HEK293 (cell line): Measurements from ENCODE around the gene PYHIN1.
"Not testable (repeated sequence)": the region's sequence is repeated elsewhere in the genome, so short reads cannot be mapped to it uniquely, and the experiment has no call there.

ENCODE experiments used
- CTCF ChIA-PET: fragments of 350-600 bp; formaldehyde crosslinking; extraction: SDS; loops from one replicate; lab custom pipeline; 2021; ENCODE audit warnings: antibody characterized with exemption; lab: Yijun Ruan, JAX
- POLR2A ChIA-PET: fragments of 300-600 bp; formaldehyde crosslinking; extraction: SDS; loops from one replicate; lab custom pipeline; 2020; ENCODE audit warnings: antibody characterized with exemption, inconsistent platforms; lab: Yijun Ruan, JAX
- H3K27ac ChIP-seq: fragments of 200-500 bp; sonication (Bioruptor generic); 2 replicates; pipeline ENCODE4 v1.5.1; 2014; ENCODE audit warnings: low read depth, low read length, control low read depth, inconsistent platforms; ENCODE audit errors: extremely low read depth
- H3K36me3 ChIP-seq, 2 experiments: fragments of 200-500 bp in 1 of 2; sonication (Bioruptor generic) in 1 of 2; 1 replicate in 1 of 2; 2 replicates in 1 of 2; pipeline ENCODE4 v1.5.1; 2014 to 2017; ENCODE audit warnings: inconsistent platforms in 2 of 2, low read length in 2 of 2; ENCODE audit not compliant: control insufficient read depth in 2 of 2, insufficient read depth in 1 of 2
- H3K4me1 ChIP-seq: fragments of 200-500 bp; sonication (Bioruptor generic); 2 replicates; pipeline ENCODE4 v1.5.1; 2014; ENCODE audit warnings: mild to moderate bottlenecking, low read length, inconsistent platforms; ENCODE audit not compliant: control insufficient read depth, insufficient read depth
- H3K4me3 ChIP-seq: 2 replicates; pipeline ENCODE4 v1.5.1; 2011; ENCODE audit warnings: low read depth, mild to moderate bottlenecking, control low read depth, low read length, moderate library complexity
- H3K9me3 ChIP-seq: fragments of 200-500 bp; sonication (Bioruptor generic); 2 replicates; pipeline ENCODE4 v1.5.1; 2014; ENCODE audit warnings: low read depth, low read length, inconsistent platforms; ENCODE audit not compliant: control insufficient read depth, insufficient read depth
- RBAK ChIP-seq: fragments of 450-650 bp; formaldehyde crosslinking; IDR thresholded peaks from 2 replicates; pipeline ENCODE4 v1.5.1; 2016; ENCODE audit warnings: missing biosample characterization, missing genetic modification characterization
- ZBTB8A ChIP-seq: fragments of 450-650 bp; formaldehyde crosslinking; IDR thresholded peaks from 2 replicates; pipeline ENCODE4 v1.5.1; 2016; ENCODE audit warnings: missing biosample characterization, missing genetic modification characterization
- ZEB2 ChIP-seq: fragments of 450-650 bp; formaldehyde crosslinking; IDR thresholded peaks from 2 replicates; pipeline ENCODE4 v1.5.1; 2016; ENCODE audit warnings: missing biosample characterization, missing genetic modification characterization
- ZNF114 ChIP-seq: fragments of 450-650 bp; formaldehyde crosslinking; IDR thresholded peaks from 2 replicates; pipeline ENCODE4 v1.5.0; 2017; ENCODE audit warnings: missing biosample characterization, missing genetic modification characterization
- ZNF138 ChIP-seq: fragments of 450-650 bp; formaldehyde crosslinking; IDR thresholded peaks from 2 replicates; pipeline ENCODE4 v1.5.1; 2016; ENCODE audit warnings: missing biosample characterization, missing genetic modification characterization, borderline replicate concordance
- ZNF19 ChIP-seq: fragments of 450-650 bp; formaldehyde crosslinking; IDR thresholded peaks from 2 replicates; pipeline ENCODE4; 2016; ENCODE audit warnings: missing biosample characterization, missing genetic modification characterization, low read depth
- ZNF223 ChIP-seq: fragments of 450-650 bp; formaldehyde crosslinking; IDR thresholded peaks from 2 replicates; pipeline ENCODE4 v1.5.1; 2016; ENCODE audit warnings: missing biosample characterization, missing genetic modification characterization
- ZNF311 ChIP-seq: fragments of 450-650 bp; formaldehyde crosslinking; IDR thresholded peaks from 2 replicates; pipeline ENCODE4 v1.5.1; 2017; ENCODE audit warnings: missing biosample characterization, missing genetic modification characterization, borderline replicate concordance
- ZNF391 ChIP-seq: fragments of 450-650 bp; formaldehyde crosslinking; IDR thresholded peaks from 2 replicates; pipeline ENCODE4 v1.5.1; 2016; ENCODE audit warnings: low read depth, missing biosample characterization, missing genetic modification characterization, borderline replicate concordance
- ZNF548 ChIP-seq: fragments of 450-650 bp; formaldehyde crosslinking; IDR thresholded peaks from 2 replicates; pipeline ENCODE4 v1.5.1; 2016; ENCODE audit warnings: missing biosample characterization, missing genetic modification characterization
- ZNF571 ChIP-seq: fragments of 450-650 bp; formaldehyde crosslinking; IDR thresholded peaks from 2 replicates; pipeline ENCODE4 v1.5.0; 2017; ENCODE audit warnings: missing biosample characterization, missing genetic modification characterization
- ZNF624 ChIP-seq: fragments of 450-650 bp; formaldehyde crosslinking; IDR thresholded peaks from 2 replicates; pipeline ENCODE4 v1.5.1; 2017; ENCODE audit warnings: missing biosample characterization, missing genetic modification characterization
- ZXDB ChIP-seq: fragments of 450-650 bp; formaldehyde crosslinking; IDR thresholded peaks from 2 replicates; pipeline ENCODE4 v1.5.1; 2016; ENCODE audit warnings: missing biosample characterization, missing genetic modification characterization
- TF ChIP-seq, protein P1 (sequence below): fragments of 450-650 bp; formaldehyde crosslinking; IDR thresholded peaks from 2 replicates; pipeline ENCODE4 v1.5.1; 2016; ENCODE audit warnings: missing biosample characterization, missing genetic modification characterization, low read depth
- TF ChIP-seq, protein P2 (sequence below): fragments of 450-650 bp; IDR thresholded peaks from 2 replicates; pipeline ENCODE4 v1.5.1; 2018; ENCODE audit warnings: missing biosample characterization, mild to moderate bottlenecking, missing genetic modification characterization
- TF ChIP-seq, protein P3 (sequence below): fragments of 450-650 bp; formaldehyde crosslinking; IDR thresholded peaks from 2 replicates; pipeline ENCODE4 v1.5.1; 2016; ENCODE audit warnings: missing biosample characterization, missing genetic modification characterization

The PYHIN1 gene

DNA sequence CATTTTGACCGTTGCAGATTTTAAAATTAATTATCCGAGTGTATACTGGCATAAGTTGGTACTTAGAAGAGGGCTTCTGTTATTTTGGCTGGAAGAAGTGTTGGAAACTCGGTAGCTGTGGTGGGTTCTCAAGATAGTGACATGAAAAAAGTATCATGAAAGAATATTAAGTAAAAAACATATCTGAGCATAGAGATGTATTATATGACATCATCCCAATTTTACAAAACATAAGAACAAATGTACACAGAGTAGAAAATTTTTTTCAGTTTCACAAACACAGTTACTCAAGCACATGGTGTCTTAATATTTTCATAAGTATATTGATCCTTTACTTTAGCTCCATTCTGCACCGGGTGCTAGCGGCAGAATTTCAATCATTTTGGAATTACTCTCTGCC is 79.0 kb downstream of the PYHIN1 start:
- H3K4me3 ChIP-seq = peak overlapping the region; percentile 27

DNA sequence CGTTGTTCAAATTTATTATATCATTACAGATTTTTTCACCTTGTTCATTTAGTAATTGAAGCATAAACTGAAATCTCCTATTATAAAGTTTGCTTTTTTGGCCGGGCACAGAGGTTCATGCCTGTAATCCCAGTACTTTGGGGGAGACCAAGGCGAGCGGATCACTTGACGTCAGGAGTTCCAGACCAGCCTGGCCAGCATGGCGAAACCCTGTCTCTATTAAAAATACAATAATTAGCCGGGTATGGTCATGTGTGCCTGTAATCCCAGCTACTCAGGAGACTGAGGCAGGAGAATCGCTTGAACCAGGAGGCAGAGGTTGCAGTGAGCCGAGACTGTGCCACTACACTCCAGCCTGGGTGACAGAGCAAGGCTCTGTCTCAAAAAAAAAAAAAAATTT is 79.6 kb downstream of the PYHIN1 start:
- POLR2A ChIA-PET = not testable (repeated sequence)

More for the DNA sequence above, 79.0 kb downstream of the PYHIN1 start:
- POLR2A ChIA-PET = no interaction called here
- peak overlapping the region; percentile 72 for H3K27ac ChIP-seq
- TF ChIP-seq, protein P1, sequence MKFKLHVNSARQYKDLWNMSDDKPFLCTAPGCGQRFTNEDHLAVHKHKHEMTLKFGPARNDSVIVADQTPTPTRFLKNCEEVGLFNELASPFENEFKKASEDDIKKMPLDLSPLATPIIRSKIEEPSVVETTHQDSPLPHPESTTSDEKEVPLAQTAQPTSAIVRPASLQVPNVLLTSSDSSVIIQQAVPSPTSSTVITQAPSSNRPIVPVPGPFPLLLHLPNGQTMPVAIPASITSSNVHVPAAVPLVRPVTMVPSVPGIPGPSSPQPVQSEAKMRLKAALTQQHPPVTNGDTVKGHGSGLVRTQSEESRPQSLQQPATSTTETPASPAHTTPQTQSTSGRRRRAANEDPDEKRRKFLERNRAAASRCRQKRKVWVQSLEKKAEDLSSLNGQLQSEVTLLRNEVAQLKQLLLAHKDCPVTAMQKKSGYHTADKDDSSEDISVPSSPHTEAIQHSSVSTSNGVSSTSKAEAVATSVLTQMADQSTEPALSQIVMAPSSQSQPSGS = peak; percentile 54; the same call in 1 of the 2 replicates
- TF ChIP-seq, protein P2, sequence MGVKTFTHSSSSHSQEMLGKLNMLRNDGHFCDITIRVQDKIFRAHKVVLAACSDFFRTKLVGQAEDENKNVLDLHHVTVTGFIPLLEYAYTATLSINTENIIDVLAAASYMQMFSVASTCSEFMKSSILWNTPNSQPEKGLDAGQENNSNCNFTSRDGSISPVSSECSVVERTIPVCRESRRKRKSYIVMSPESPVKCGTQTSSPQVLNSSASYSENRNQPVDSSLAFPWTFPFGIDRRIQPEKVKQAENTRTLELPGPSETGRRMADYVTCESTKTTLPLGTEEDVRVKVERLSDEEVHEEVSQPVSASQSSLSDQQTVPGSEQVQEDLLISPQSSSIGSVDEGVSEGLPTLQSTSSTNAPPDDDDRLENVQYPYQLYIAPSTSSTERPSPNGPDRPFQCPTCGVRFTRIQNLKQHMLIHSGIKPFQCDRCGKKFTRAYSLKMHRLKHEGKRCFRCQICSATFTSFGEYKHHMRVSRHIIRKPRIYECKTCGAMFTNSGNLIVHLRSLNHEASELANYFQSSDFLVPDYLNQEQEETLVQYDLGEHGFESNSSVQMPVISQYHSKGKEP (tag by site-specific recombination) = no peak
- H3K9me3 ChIP-seq = no peaks in the 10 kb centered on the region
- CTCF ChIA-PET = interaction anchor here (0.6 to 1.4 kb wide), 2 partner anchors 10 to 34 kb away, joined by 3 to 5 read pairs; no protein-coding TSS in a partner anchor
- H3K4me1 ChIP-seq = peaks cover 9% of the 10 kb centered on the region
- peaks cover 0 to 16% of the 10 kb centered on the region in 2 experiments; a peak in 2 of 3 replicates for H3K36me3 ChIP-seq

DNA sequence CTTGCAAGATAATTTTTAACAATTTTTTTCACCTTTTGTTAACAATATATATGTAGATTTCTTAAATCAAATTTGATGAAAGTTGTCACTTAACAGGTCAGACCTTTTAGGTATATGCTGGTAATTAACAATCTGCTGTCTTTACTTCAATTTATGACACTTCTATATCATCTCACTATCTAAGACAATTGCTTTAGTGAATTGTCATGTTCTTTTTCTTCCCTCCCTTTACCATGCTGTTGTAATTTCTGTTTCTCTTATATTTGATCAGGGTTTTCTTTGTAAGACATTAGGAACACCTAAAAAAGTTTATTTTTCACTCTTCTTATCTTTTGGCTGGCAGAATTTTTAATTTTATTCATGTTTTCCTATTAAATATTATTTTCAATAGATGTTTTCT is 80.4 kb downstream of the PYHIN1 start:
- H3K4me1 ChIP-seq = peaks cover 7% of the 10 kb centered on the region
- CTCF ChIA-PET = no interaction called here
- no peak overlapping the region for H3K27ac ChIP-seq
- peaks cover 0 to 29% of the 10 kb centered on the region in 2 experiments; a peak in 2 of 3 replicates for H3K36me3 ChIP-seq
- no peaks in the 10 kb centered on the region for H3K9me3 ChIP-seq
- POLR2A ChIA-PET = no interaction called here
- no peak overlapping the region for H3K4me3 ChIP-seq
- no peak for TF ChIP-seq ZNF223 (tag by site-specific recombination)
- TF ChIP-seq ZNF571 = no peak
- no peak for TF ChIP-seq ZNF548 (tag by site-specific recombination)
- TF ChIP-seq ZNF138 (tag by site-specific recombination) = no peak
- TF ChIP-seq, protein P3, sequence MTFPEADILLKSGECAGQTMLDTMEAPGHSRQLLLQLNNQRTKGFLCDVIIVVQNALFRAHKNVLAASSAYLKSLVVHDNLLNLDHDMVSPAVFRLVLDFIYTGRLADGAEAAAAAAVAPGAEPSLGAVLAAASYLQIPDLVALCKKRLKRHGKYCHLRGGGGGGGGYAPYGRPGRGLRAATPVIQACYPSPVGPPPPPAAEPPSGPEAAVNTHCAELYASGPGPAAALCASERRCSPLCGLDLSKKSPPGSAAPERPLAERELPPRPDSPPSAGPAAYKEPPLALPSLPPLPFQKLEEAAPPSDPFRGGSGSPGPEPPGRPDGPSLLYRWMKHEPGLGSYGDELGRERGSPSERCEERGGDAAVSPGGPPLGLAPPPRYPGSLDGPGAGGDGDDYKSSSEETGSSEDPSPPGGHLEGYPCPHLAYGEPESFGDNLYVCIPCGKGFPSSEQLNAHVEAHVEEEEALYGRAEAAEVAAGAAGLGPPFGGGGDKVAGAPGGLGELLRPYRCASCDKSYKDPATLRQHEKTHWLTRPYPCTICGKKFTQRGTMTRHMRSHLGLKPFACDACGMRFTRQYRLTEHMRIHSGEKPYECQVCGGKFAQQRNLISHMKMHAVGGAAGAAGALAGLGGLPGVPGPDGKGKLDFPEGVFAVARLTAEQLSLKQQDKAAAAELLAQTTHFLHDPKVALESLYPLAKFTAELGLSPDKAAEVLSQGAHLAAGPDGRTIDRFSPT (tag by site-specific recombination) = no peak
- TF ChIP-seq ZNF19 (tag by site-specific recombination) = no peak
- TF ChIP-seq ZNF114 (tag by site-specific recombination) = no peak
- TF ChIP-seq ZNF624 (tag by site-specific recombination) = no peak
- TF ChIP-seq ZNF311 (tag by site-specific recombination) = no peak
- no peak for TF ChIP-seq ZBTB8A
- TF ChIP-seq, all 188 proteins: peak for 0

More for the DNA sequence above, 79.6 kb downstream of the PYHIN1 start:
- H3K36me3 ChIP-seq = peaks cover 0 to 22% of the 10 kb centered on the region in 2 experiments; a peak in 2 of 3 replicates
- CTCF ChIA-PET, H3K27ac ChIP-seq, H3K4me3 ChIP-seq, H3K9me3 ChIP-seq, H3K4me1 ChIP-seq: not testable (repeated sequence)

DNA sequence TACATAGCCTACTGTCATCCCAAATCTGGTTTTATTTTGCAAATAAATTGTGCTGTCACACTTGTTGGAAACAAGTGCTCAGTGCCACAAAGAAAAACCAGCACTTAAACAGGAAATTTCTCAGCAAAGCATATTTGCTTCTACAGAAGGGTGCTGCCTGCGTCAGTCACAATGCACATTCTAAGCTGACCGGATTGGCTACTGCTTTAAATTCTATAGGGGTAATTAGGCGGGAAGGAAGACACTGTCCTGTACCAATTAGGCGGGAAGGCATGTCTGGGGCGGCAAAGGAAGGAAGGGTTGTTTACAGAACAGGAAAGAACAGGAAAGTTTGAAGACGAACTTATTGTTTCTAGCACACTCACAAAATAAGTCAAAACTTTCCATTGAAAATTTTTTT is 81.1 kb downstream of the PYHIN1 start:
- Histone ChIP-seq H3K9me3 (no peaks in the 10 kb centered on the region), H3K4me3 (no peak overlapping the region), H3K4me1 (peaks cover 2% of the 10 kb centered on the region; the same call in 1 of the 2 replicates), H3K27ac (no peak overlapping the region), H3K36me3 (peaks cover 0 to 35% of the 10 kb centered on the region in 2 experiments; a peak in 2 of 3 replicates)
- POLR2A ChIA-PET = no interaction called here
- CTCF ChIA-PET = interaction anchor here (1.3 kb wide), 1 partner anchor 17 kb away, joined by 5 read pairs; no protein-coding TSS in a partner anchor
- TF ChIP-seq RBAK (no peak), ZNF391 (tag by site-specific recombination) (no peak), ZEB2 (tag by site-specific recombination) (no peak), ZXDB (tag by site-specific recombination) (no peak)
- TF ChIP-seq, protein P3 (tag by site-specific recombination) = no peak
